ENCODE measurements around the gene MXRA5.

DNA sequence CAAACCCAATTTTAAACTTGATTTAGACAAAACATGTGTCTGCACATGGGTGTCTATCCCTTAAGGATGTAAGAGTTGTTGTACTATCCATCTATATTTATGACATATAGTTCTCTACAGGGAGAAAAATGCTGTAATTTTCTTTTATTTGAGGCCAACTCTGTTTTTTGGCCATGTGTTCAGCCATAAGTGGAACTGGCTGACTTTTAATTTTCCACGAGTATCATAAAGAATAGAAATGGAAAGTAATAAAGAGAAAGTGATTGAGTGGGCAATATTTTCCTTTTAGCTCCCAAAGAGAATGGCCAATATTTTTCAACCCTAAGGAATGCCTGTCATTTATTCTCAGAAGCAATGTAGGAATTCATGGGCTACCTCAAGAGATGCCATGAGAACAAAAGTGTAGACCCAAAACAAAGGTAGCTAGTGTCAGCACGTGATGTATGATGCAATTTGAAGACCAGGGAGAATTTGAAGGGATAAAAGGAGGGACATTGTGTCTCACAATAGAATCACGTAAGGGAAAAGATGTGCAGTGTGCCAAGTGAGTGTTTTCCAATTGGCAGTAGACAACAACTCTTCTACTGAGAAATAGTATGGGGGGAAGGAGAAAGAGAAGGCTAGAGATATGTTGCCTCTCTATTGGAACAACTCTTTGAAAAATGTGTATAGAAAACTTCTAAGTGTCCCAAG, 27.8 kb upstream of the MXRA5 start:
- TF ChIP-seq, protein P1, sequence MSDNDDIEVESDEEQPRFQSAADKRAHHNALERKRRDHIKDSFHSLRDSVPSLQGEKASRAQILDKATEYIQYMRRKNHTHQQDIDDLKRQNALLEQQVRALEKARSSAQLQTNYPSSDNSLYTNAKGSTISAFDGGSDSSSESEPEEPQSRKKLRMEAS (IDR thresholded peaks at IDR 0.05; ENCODE audit: low read depth, low read length), result no peak
- no peak for TF ChIP-seq EED (IDR thresholded peaks at IDR 0.05; ENCODE audit: low read depth)
- no peak for TF ChIP-seq POLR2AphosphoS5 (IDR thresholded peaks at IDR 0.05; ENCODE audit: low read length)
- TF ChIP-seq CTCF (IDR thresholded peaks at IDR 0.05 in 2 of 3, conservative IDR thresholded peaks at IDR 0.05 in 1 of 3; ENCODE audit: control insufficient read depth in 2 of 3, extremely low read depth in 1 of 3, insufficient read depth in 1 of 3, low read depth in 3 of 3, low read length in 3 of 3), result no peak
- no peak for TF ChIP-seq REST (IDR thresholded peaks at IDR 0.05; ENCODE audit: low read depth, low read length)
- no peak for TF ChIP-seq SIN3A (IDR thresholded peaks at IDR 0.05; ENCODE audit: low read depth, low read length)
- TF ChIP-seq STAT3 (IDR thresholded peaks at IDR 0.05; ENCODE audit: low read depth, low read length), result no peak
- no peak for TF ChIP-seq EZH2 (IDR thresholded peaks at IDR 0.05; ENCODE audit: borderline replicate concordance, control insufficient read depth, low read depth, low read length)
- no peak for TF ChIP-seq MEF2B (IDR thresholded peaks at IDR 0.05; ENCODE audit: partially characterized antibody, poor library complexity, severe bottlenecking)
- no peak for TF ChIP-seq RFX5 (IDR thresholded peaks at IDR 0.05; ENCODE audit: low read depth, low read length)
- no peak for TF ChIP-seq HDAC2 (IDR thresholded peaks at IDR 0.05)
- TF ChIP-seq CEBPB (IDR thresholded peaks at IDR 0.05; ENCODE audit: borderline replicate concordance in 1 of 2, low read depth in 2 of 2, low read length in 2 of 2), result no peak
- no peak for TF ChIP-seq SREBF1 (IDR thresholded peaks at IDR 0.05; ENCODE audit: low read length)
